Measurements from ENCODE around the gene SCN8A.
"Not testable (repeated sequence)": the region's sequence is repeated elsewhere in the genome, so short reads cannot be mapped to it uniquely, and the experiment has no call there.

SCN8A gene

GRCh38 chr12:51818566-51819300 is 227.7 kb downstream of the SCN8A start:
- no peak for DNase-seq

- peak; percentile 60 for DNase-seq
Observed at GRCh38 chr12:51819736-51820525, 228.9 kb downstream of the SCN8A start.

- DNase-seq = peak; percentile 54
Observed at GRCh38 chr12:51820526-51821439, 229.8 kb downstream of the SCN8A start.

- DNase-seq = no peak
Observed at GRCh38 chr12:51821440-51822260, 230.6 kb downstream of the SCN8A start.

- DNase-seq = no peak
Observed at GRCh38 chr12:51822261-51822616, 231.2 kb downstream of the SCN8A start.

- DNase-seq = no peak
Observed at GRCh38 chr12:51822956-51823355, 231.9 kb downstream of the SCN8A start.

GRCh38 chr12:51823875-51824565 is 233.0 kb downstream of the SCN8A start:
- DNase-seq = peak; percentile 71

GRCh38 chr12:51825216-51825615 is 234.2 kb downstream of the SCN8A start:
- DNase-seq = no peak

GRCh38 chr12:51826881-51827280 is 235.8 kb downstream of the SCN8A start:
- no peak for DNase-seq

GRCh38 chr12:51827925-51828818 is 237.1 kb downstream of the SCN8A start:
- DNase-seq = peak; percentile 49

- no peak for DNase-seq
Observed at GRCh38 chr12:51829011-51829481, 238.0 kb downstream of the SCN8A start.

- no peak for DNase-seq
Observed at GRCh38 chr12:51829641-51830040, 238.6 kb downstream of the SCN8A start.

- DNase-seq = not testable (repeated sequence)
Observed at GRCh38 chr12:51831817-51832216, 240.8 kb downstream of the SCN8A start.

GRCh38 chr12:51832354-51833107 is 241.5 kb downstream of the SCN8A start:
- DNase-seq = no peak

GRCh38 chr12:51833448-51834227 is 242.6 kb downstream of the SCN8A start:
- DNase-seq = no peak

GRCh38 chr12:51834411-51834810 is 243.4 kb downstream of the SCN8A start:
- DNase-seq = no peak

GRCh38 chr12:51836041-51836826 is 245.2 kb downstream of the SCN8A start:
- no peak for DNase-seq

- no peak for DNase-seq
Observed at GRCh38 chr12:51836827-51837173, 245.8 kb downstream of the SCN8A start.

Measured in NCI-H2029 (cell line).